Measurements from ENCODE around the gene GLO1.

DNA sequence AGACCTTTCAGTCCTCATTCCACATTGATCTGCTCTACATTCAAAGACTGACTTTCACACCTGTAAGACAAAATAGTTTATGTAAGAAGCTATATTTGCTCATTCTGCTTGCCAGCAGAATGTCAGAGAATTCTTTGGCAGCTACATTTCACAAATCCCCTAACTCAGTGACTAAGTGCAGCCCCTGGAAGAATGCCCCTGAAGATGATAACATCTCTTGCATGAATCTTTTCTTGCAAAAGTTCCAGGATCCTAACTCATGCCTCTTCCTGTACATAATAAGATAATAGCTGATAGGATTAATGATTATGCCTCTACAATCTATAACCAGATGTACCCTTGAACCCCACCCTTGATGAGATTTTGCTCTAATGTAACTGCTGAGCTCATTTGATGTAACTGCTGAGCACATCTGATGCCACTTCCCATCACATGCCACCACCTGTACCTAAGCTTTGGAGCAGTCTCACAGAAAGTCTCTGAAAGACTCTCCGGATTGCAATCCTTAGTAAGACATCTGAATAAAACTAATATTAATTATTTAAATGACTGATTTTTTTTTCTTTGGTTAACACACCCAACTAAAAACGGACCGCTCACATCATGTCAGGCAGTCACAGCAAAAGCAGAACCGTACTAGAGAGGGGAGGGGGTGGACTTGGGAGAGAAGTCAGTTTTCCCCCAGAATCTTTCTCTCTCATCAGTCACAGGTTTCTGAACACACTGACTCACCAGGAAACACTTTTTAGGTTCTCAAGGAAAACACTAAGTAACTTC, 11.5 kb upstream of the GLO1 start:
- TF ChIP-seq CTCF (IDR thresholded peaks at IDR 0.05) = no peak
- no peak for TF ChIP-seq EP300 (IDR thresholded peaks at IDR 0.05)

Data from sigmoid colon (tissue), 4 donors.